Glutamatergic neuron (in vitro differentiated cells): ENCODE measurements around the gene DLG2. TPM values are rescaled to one million over a fixed set of nuclear protein-coding genes. Genes with fewer than 3 reads are reported as not detected.

Experiments
- DNase-seq: peaks from one replicate; pipeline ENCODE4 v3.0.0; 2022
- H3K27ac Mint-ChIP-seq: one replicate; pipeline ENCODE4 v1.8.0; 2020; ENCODE audit warnings: mild to moderate bottlenecking, mixed read lengths, inconsistent platforms; ENCODE audit not compliant: unreplicated experiment
- H3K27me3 Mint-ChIP-seq: one replicate; pipeline ENCODE4 v1.8.0; 2020; ENCODE audit warnings: mild to moderate bottlenecking, moderate library complexity, mixed read lengths, inconsistent platforms; ENCODE audit not compliant: unreplicated experiment
- H3K36me3 Mint-ChIP-seq: one replicate; pipeline ENCODE4 v1.8.0; 2020; ENCODE audit warnings: mild to moderate bottlenecking, mixed read lengths, inconsistent platforms; ENCODE audit not compliant: unreplicated experiment
- H3K4me1 Mint-ChIP-seq: one replicate; pipeline ENCODE4 v1.8.0; 2020; ENCODE audit warnings: mild to moderate bottlenecking, low read depth, mixed read lengths, inconsistent platforms; ENCODE audit not compliant: unreplicated experiment
- H3K4me3 Mint-ChIP-seq: one replicate; pipeline ENCODE4 v1.8.0; 2020; ENCODE audit warnings: mild to moderate bottlenecking, mixed read lengths, inconsistent platforms; ENCODE audit not compliant: unreplicated experiment
- H3K9me3 Mint-ChIP-seq: one replicate; pipeline ENCODE4 v1.8.0; 2020; ENCODE audit warnings: mild to moderate bottlenecking, moderate library complexity, mixed read lengths, inconsistent platforms; ENCODE audit not compliant: unreplicated experiment
- CTCF ChIP-seq: fragments of 200-600 bp; sonication (generic); IDR thresholded peaks from one replicate; pipeline ENCODE4 v1.5.0; 2021; ENCODE audit not compliant: partially characterized antibody, unreplicated experiment
- total RNA-seq: library from RNA; stranded (reverse); fragmentation: NEBNext Ultra II Directional; extraction: Animal tissue kit (Norgen Biotek cat#: 25700); gene quantifications from one replicate; pipeline ENCODE4 v1.2.1, GENCODE V29; 2021; ENCODE audit not compliant: unreplicated experiment

Gene DLG2
- total RNA-seq, 1 donor from 2014 or later: 2.9 TPM

GRCh38 chr11:84247926-84248325 lies 1379.2 kb downstream of the DLG2 start:
- no peaks in the 10 kb centered on the region for H3K9me3 Mint-ChIP-seq
- no peak overlapping the region for H3K27ac Mint-ChIP-seq
- H3K27me3 Mint-ChIP-seq: no peaks in the 10 kb centered on the region
- H3K4me1 Mint-ChIP-seq: no peaks in the 10 kb centered on the region
- H3K36me3 Mint-ChIP-seq: no peaks in the 10 kb centered on the region
- no peak overlapping the region for H3K4me3 Mint-ChIP-seq
- no peak for DNase-seq
- no peak for TF ChIP-seq CTCF

- no peaks in the 10 kb centered on the region for H3K36me3 Mint-ChIP-seq
- H3K9me3 Mint-ChIP-seq: no peaks in the 10 kb centered on the region
- no peak overlapping the region for H3K4me3 Mint-ChIP-seq
- TF ChIP-seq CTCF: no peak
- no peak overlapping the region for H3K27ac Mint-ChIP-seq
- H3K27me3 Mint-ChIP-seq: no peaks in the 10 kb centered on the region
- no peaks in the 10 kb centered on the region for H3K4me1 Mint-ChIP-seq
- DNase-seq: no peak
These were observed 1380.0 kb downstream of the DLG2 start for GRCh38 chr11:84247129-84247528.

GRCh38 chr11:84243629-84244263 lies 1383.4 kb downstream of the DLG2 start:
- no peak overlapping the region for H3K27ac Mint-ChIP-seq
- H3K4me1 Mint-ChIP-seq: no peaks in the 10 kb centered on the region
- no peak for TF ChIP-seq CTCF
- no peak overlapping the region for H3K4me3 Mint-ChIP-seq
- DNase-seq: no peak
- H3K27me3 Mint-ChIP-seq: no peaks in the 10 kb centered on the region
- H3K36me3 Mint-ChIP-seq: no peaks in the 10 kb centered on the region
- no peaks in the 10 kb centered on the region for H3K9me3 Mint-ChIP-seq

GRCh38 chr11:84241343-84242131 lies 1385.6 kb downstream of the DLG2 start:
- TF ChIP-seq CTCF: no peak
- Mint-ChIP-seq H3K4me3 (no peak overlapping the region), H3K4me1 (no peaks in the 10 kb centered on the region)

GRCh38 chr11:84240847-84241246 lies 1386.3 kb downstream of the DLG2 start:
- H3K4me1 Mint-ChIP-seq: no peaks in the 10 kb centered on the region
- no peak for DNase-seq
- no peak overlapping the region for H3K27ac Mint-ChIP-seq
- no peaks in the 10 kb centered on the region for H3K36me3 Mint-ChIP-seq
- no peak overlapping the region for H3K4me3 Mint-ChIP-seq
- TF ChIP-seq CTCF: no peak
- no peaks in the 10 kb centered on the region for H3K9me3 Mint-ChIP-seq
- no peaks in the 10 kb centered on the region for H3K27me3 Mint-ChIP-seq

More at GRCh38 chr11:84241343-84242131, 1385.6 kb downstream of the DLG2 start:
- Mint-ChIP-seq H3K36me3 (no peaks in the 10 kb centered on the region), H3K27ac (no peak overlapping the region), H3K9me3 (no peaks in the 10 kb centered on the region), H3K27me3 (no peaks in the 10 kb centered on the region)
- DNase-seq: no peak
